Neural cell (in vitro differentiated cells): ENCODE results near the gene ESR1.

Source experiments
- EP300 ChIP-seq: fragments of 450-650 bp; conservative IDR thresholded peaks from 2 replicates; pipeline ENCODE4 v1.6.1; 2014; ENCODE audit warnings: antibody characterized with exemption, mild to moderate bottlenecking, moderate library complexity; ENCODE audit not compliant: poor library complexity, severe bottlenecking
- EZH2 ChIP-seq: fragments of 200-600, 300-800 bp; shearing (Covaris generic), sonication (generic); IDR thresholded peaks from 2 replicates; pipeline ENCODE4 v1.6.1; 2014; ENCODE audit warnings: antibody characterized with exemption, low read length, borderline replicate concordance, mild to moderate bottlenecking; ENCODE audit not compliant: insufficient read depth, poor library complexity, severe bottlenecking
- MXI1 ChIP-seq: fragments of 450-650 bp; conservative IDR thresholded peaks from 2 replicates; pipeline ENCODE4 v1.6.1; 2014; ENCODE audit warnings: antibody characterized with exemption, mild to moderate bottlenecking; ENCODE audit not compliant: poor library complexity, severe bottlenecking
- POLR2AphosphoS5 ChIP-seq: IDR thresholded peaks from 2 replicates; pipeline ENCODE4 v1.6.1; 2012
- RAD21 ChIP-seq: fragments of 450-650 bp; conservative IDR thresholded peaks from 2 replicates; pipeline ENCODE4 v1.6.1; 2014; ENCODE audit warnings: antibody characterized with exemption, mild to moderate bottlenecking, moderate library complexity
- SMC3 ChIP-seq: fragments of 450-650 bp; conservative IDR thresholded peaks from 2 replicates; pipeline ENCODE4 v1.6.1; 2014; ENCODE audit warnings: antibody characterized with exemption, mild to moderate bottlenecking, moderate library complexity; ENCODE audit not compliant: poor library complexity
- TAF1 ChIP-seq: IDR thresholded peaks from 2 replicates; pipeline ENCODE4 v1.6.1; 2012; ENCODE audit warnings: low read depth
- TF ChIP-seq, protein P1 (sequence below): fragments of 450-650 bp; IDR thresholded peaks from 2 replicates; pipeline ENCODE4 v1.5.1; 2014; ENCODE audit warnings: antibody characterized with exemption, mild to moderate bottlenecking, moderate library complexity; ENCODE audit not compliant: poor library complexity, severe bottlenecking
- TF ChIP-seq, protein P2 (sequence below): IDR thresholded peaks from 2 replicates; pipeline ENCODE4 v1.6.1; 2012; ENCODE audit warnings: borderline replicate concordance

DNA sequence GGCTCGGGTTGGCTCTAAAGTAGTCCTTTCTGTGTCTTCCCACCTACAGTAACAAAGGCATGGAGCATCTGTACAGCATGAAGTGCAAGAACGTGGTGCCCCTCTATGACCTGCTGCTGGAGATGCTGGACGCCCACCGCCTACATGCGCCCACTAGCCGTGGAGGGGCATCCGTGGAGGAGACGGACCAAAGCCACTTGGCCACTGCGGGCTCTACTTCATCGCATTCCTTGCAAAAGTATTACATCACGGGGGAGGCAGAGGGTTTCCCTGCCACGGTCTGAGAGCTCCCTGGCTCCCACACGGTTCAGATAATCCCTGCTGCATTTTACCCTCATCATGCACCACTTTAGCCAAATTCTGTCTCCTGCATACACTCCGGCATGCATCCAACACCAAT is 291.2 kb downstream of the ESR1 start:
- TF ChIP-seq, protein P1, sequence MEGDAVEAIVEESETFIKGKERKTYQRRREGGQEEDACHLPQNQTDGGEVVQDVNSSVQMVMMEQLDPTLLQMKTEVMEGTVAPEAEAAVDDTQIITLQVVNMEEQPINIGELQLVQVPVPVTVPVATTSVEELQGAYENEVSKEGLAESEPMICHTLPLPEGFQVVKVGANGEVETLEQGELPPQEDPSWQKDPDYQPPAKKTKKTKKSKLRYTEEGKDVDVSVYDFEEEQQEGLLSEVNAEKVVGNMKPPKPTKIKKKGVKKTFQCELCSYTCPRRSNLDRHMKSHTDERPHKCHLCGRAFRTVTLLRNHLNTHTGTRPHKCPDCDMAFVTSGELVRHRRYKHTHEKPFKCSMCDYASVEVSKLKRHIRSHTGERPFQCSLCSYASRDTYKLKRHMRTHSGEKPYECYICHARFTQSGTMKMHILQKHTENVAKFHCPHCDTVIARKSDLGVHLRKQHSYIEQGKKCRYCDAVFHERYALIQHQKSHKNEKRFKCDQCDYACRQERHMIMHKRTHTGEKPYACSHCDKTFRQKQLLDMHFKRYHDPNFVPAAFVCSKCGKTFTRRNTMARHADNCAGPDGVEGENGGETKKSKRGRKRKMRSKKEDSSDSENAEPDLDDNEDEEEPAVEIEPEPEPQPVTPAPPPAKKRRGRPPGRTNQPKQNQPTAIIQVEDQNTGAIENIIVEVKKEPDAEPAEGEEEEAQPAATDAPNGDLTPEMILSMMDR, result no peak
- no peak for TF ChIP-seq RAD21
- TF ChIP-seq MXI1, result no peak
- no peak for TF ChIP-seq POLR2AphosphoS5
- no peak for TF ChIP-seq EZH2
- TF ChIP-seq TAF1, result no peak
- no peak for TF ChIP-seq SMC3
- TF ChIP-seq, protein P2, sequence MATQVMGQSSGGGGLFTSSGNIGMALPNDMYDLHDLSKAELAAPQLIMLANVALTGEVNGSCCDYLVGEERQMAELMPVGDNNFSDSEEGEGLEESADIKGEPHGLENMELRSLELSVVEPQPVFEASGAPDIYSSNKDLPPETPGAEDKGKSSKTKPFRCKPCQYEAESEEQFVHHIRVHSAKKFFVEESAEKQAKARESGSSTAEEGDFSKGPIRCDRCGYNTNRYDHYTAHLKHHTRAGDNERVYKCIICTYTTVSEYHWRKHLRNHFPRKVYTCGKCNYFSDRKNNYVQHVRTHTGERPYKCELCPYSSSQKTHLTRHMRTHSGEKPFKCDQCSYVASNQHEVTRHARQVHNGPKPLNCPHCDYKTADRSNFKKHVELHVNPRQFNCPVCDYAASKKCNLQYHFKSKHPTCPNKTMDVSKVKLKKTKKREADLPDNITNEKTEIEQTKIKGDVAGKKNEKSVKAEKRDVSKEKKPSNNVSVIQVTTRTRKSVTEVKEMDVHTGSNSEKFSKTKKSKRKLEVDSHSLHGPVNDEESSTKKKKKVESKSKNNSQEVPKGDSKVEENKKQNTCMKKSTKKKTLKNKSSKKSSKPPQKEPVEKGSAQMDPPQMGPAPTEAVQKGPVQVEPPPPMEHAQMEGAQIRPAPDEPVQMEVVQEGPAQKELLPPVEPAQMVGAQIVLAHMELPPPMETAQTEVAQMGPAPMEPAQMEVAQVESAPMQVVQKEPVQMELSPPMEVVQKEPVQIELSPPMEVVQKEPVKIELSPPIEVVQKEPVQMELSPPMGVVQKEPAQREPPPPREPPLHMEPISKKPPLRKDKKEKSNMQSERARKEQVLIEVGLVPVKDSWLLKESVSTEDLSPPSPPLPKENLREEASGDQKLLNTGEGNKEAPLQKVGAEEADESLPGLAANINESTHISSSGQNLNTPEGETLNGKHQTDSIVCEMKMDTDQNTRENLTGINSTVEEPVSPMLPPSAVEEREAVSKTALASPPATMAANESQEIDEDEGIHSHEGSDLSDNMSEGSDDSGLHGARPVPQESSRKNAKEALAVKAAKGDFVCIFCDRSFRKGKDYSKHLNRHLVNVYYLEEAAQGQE, result no peak
- no peak for TF ChIP-seq EP300
